PC-9 (cell line): Measurements from ENCODE around the gene PICALM. TPM values are rescaled to one million over a fixed set of nuclear protein-coding genes. Genes with fewer than 3 reads are reported as not detected.
A peak's percentile ranks its signal among the peaks of the same experiment; 100 is the strongest.

Experiments used
- BruUV-seq: library from RNA; stranded (reverse); fragments of 400-500 nt; replicated peaks from 2 replicates; lab custom pipeline; 2021; lab: Mats Ljungman, UMichigan
- CTCF ChIA-PET: fragments of 300-600 bp; sonication (Branson Sonifier 250); formaldehyde crosslinking; loops from one replicate; lab custom pipeline; 2022; ENCODE audit warnings: antibody characterized with exemption; lab: Charles Lee
- POLR2A ChIA-PET: fragments of 300-600 bp; sonication (Branson Sonifier 250); formaldehyde crosslinking; loops from one replicate; lab custom pipeline; 2022; ENCODE audit warnings: antibody characterized with exemption; ENCODE audit not compliant: unreplicated experiment; lab: Charles Lee
- DNase-seq, 2 experiments: peaks; one replicate each; pipeline versions ENCODE4 v3.0.0 to v3.0.0-alpha.2; 2015 to 2022; ENCODE audit warnings: mixed read lengths in 1 of 2
- H2AFZ ChIP-seq: fragments of 200-600 bp; sonication (generic); 2 replicates; pipeline ENCODE4 v1.8.1; 2017; ENCODE audit warnings: antibody characterized with exemption
- H3F3A ChIP-seq: fragments of 200-600 bp; sonication (generic); 2 replicates; pipeline ENCODE4 v1.8.1; 2017; ENCODE audit warnings: antibody characterized with exemption, mild to moderate bottlenecking, low read depth; ENCODE audit not compliant: insufficient read depth
- H3K27ac ChIP-seq: fragments of 200-600 bp; sonication (generic); 2 replicates; pipeline ENCODE4 v1.6.1; 2016; ENCODE audit warnings: mixed run types
- H3K27me3 ChIP-seq: fragments of 200-600 bp; sonication (generic); 2 replicates; pipeline ENCODE4 v1.6.1; 2016; ENCODE audit warnings: low read depth, mixed run types; ENCODE audit not compliant: insufficient read depth
- H3K36me3 ChIP-seq: fragments of 200-600 bp; sonication (generic); 2 replicates; pipeline ENCODE4 v1.6.1; 2016; ENCODE audit warnings: low read depth, mixed run types
- H3K4me1 ChIP-seq: fragments of 200-600 bp; sonication (generic); replicated peaks from 2 replicates; pipeline ENCODE4 v1.6.1; 2016; ENCODE audit warnings: mixed run types; ENCODE audit not compliant: insufficient read depth
- H3K4me2 ChIP-seq: fragments of 200-600 bp; sonication (generic); 2 replicates; pipeline ENCODE4 v1.6.1; 2017; ENCODE audit warnings: mixed run types
- H3K4me3 ChIP-seq: fragments of 200-600 bp; sonication (generic); 2 replicates; pipeline ENCODE4 v1.6.1; 2016; ENCODE audit warnings: mixed run types
- H3K79me2 ChIP-seq: fragments of 200-600 bp; sonication (generic); 2 replicates; pipeline ENCODE4 v1.6.1; 2017; ENCODE audit warnings: low read depth, mixed run types
- H3K9me2 ChIP-seq: fragments of 200-600 bp; sonication (generic); 2 replicates; pipeline ENCODE4 v1.8.1; 2017; ENCODE audit warnings: mild to moderate bottlenecking; ENCODE audit not compliant: insufficient read depth
- H3K9me3 ChIP-seq: fragments of 200-600 bp; sonication (generic); 2 replicates; pipeline ENCODE4 v1.8.1; 2016; ENCODE audit warnings: low read depth; ENCODE audit not compliant: insufficient read depth
- H4K20me1 ChIP-seq: fragments of 200-600 bp; sonication (generic); 2 replicates; pipeline ENCODE4 v1.8.1; 2017; ENCODE audit not compliant: insufficient read depth
- CTCF ChIP-seq: fragments of 200-600 bp; sonication (generic); conservative IDR thresholded peaks from 2 replicates; pipeline ENCODE4 v1.6.1; 2017; ENCODE audit warnings: mixed run types, antibody characterized with exemption, mild to moderate bottlenecking, moderate library complexity
- EZH2 ChIP-seq: fragments of 200-600 bp; sonication (generic); IDR thresholded peaks from 2 replicates; pipeline ENCODE4 v1.8.0; 2017; ENCODE audit warnings: antibody characterized with exemption, low read depth
- intact Hi-C: fragments of 100-400 bp; cut with micrococcal nuclease; formaldehyde crosslinking; loops from one replicate; pipeline ENCODE4 v1.10.0; 2022; ENCODE audit not compliant: unreplicated experiment
- total RNA-seq: library from RNA; stranded (reverse); gene quantifications from 2 replicates; pipeline ENCODE4 v1.2.3, GENCODE V29; 2021

Gene PICALM
- total RNA-seq, 1 experiment from 2014 or later = 116 TPM

DNA sequence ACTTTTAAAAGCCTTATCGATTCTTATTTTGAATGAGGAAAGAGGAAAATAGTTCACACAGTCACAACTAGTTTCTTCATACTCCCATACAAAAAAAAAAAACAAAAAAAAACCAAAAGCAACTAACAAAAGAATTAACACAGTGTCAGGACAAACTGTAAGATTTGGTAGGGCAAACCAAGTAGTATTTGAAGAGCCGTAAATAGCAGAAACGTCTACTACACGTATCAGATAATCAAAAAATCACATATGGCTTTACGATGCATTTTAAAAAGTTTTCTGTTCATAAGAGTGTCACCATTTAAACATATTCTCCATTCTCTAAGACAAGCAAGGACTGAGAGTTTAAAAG, 2.3 kb downstream of the PICALM start:
- Histone ChIP-seq H3F3A (peaks cover 33% of the 10 kb centered on the region), H3K4me2 (peak overlapping the region; percentile 97), H3K9me2 (no peaks in the 10 kb centered on the region), H4K20me1 (peaks cover 58% of the 10 kb centered on the region), H2AFZ (no peak overlapping the region), H3K36me3 (no peaks in the 10 kb centered on the region), H3K4me3 (peak overlapping the region; percentile 85), H3K27ac (peak overlapping the region; percentile 99), H3K27me3 (no peaks in the 10 kb centered on the region), H3K9me3 (peaks cover 5% of the 10 kb centered on the region; the same call in 1 of the 2 replicates), H3K79me2 (peaks cover 71% of the 10 kb centered on the region), H3K4me1 (peaks cover 57% of the 10 kb centered on the region)
- no peak for DNase-seq
- intact Hi-C loops = loop anchor here (1.0 kb wide), 1 partner anchor 24 kb away; no protein-coding TSS in a partner anchor
- POLR2A ChIA-PET = no interaction called here
- TF ChIP-seq EZH2 (no peak), CTCF (no peak)
- BruUV-seq = no TSS peak
- CTCF ChIA-PET = no interaction called here

DNA sequence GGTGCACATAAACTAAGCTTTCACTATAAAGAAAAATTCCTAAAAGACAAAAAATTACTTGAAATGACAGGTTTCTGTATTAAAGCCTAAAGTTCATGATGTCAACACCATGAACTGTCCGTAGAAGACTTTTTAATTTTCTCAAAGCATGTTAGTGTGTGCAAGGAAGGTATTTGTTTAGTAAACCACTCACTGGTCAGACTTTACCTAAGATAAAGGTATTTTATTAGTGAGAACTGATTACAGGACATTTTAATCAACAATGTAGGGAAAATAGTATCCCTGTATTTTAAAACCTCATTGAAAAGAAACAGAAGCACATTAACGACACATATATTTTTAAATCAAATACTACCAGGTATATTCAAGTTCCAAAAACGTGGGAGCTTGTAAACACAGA, 2.9 kb downstream of the PICALM start:
- no peaks in the 10 kb centered on the region for H3K27me3 ChIP-seq
- ChIA-PET CTCF (no interaction called here), POLR2A (no interaction called here)
- H3K79me2 ChIP-seq = peaks cover 77% of the 10 kb centered on the region
- no peaks in the 10 kb centered on the region for H3K36me3 ChIP-seq
- H3K4me3 ChIP-seq = peak overlapping the region; percentile 85
- peak overlapping the region; percentile 99 for H3K27ac ChIP-seq
- no peaks in the 10 kb centered on the region for H3K9me2 ChIP-seq
- TF ChIP-seq CTCF (no peak), EZH2 (no peak)
- no TSS peak for BruUV-seq
- H3K4me2 ChIP-seq = peak overlapping the region; percentile 97
- H4K20me1 ChIP-seq = peaks cover 64% of the 10 kb centered on the region
- intact Hi-C loops = no loop called here
- no peak for DNase-seq
- H3K4me1 ChIP-seq = peaks cover 52% of the 10 kb centered on the region
- H2AFZ ChIP-seq = no peak overlapping the region
- H3F3A ChIP-seq = peaks cover 28% of the 10 kb centered on the region
- H3K9me3 ChIP-seq = peaks cover 5% of the 10 kb centered on the region; the same call in 1 of the 2 replicates

GRCh38 chr11:86064220-86064803, 4.6 kb downstream of the PICALM start:
- Histone ChIP-seq H3K4me2 (peak overlapping the region; percentile 97), H3K4me1 (peaks cover 40% of the 10 kb centered on the region), H2AFZ (no peak overlapping the region), H3K79me2 (peaks cover 94% of the 10 kb centered on the region), H3K9me2 (no peaks in the 10 kb centered on the region), H3K4me3 (peak overlapping the region; percentile 17; the same call in 1 of the 2 replicates), H3F3A (peaks cover 12% of the 10 kb centered on the region; the same call in 1 of the 2 replicates), H3K36me3 (no peaks in the 10 kb centered on the region), H4K20me1 (peaks cover 79% of the 10 kb centered on the region), H3K9me3 (peaks cover 5% of the 10 kb centered on the region; the same call in 1 of the 2 replicates), H3K27me3 (no peaks in the 10 kb centered on the region), H3K27ac (peak overlapping the region; percentile 30)
- POLR2A ChIA-PET = no interaction called here
- DNase-seq = peak in 1 of 2 experiments; percentile 44
- no TSS peak for BruUV-seq
- CTCF ChIA-PET = no interaction called here
- TF ChIP-seq CTCF (no peak), EZH2 (no peak)
- intact Hi-C loops = no loop called here
